Suprapubic skin (tissue), 4 donors: ENCODE results near the gene TECTA.

ENCODE experiments used
- EP300 ChIP-seq: sonication (generic); formaldehyde crosslinking; IDR thresholded peaks from one replicate; pipeline ENCODE4 v1.6.1; 2017; ENCODE audit warnings: antibody characterized with exemption
- POLR2A ChIP-seq, 2 donors: fragments of 450-650 bp; IDR thresholded peaks; one replicate each; pipeline ENCODE4 v1.6.1; 2017; ENCODE audit warnings: antibody characterized with exemption in 2 of 2, mild to moderate bottlenecking in 2 of 2, moderate library complexity in 2 of 2
- POLR2AphosphoS5 ChIP-seq, 3 donors: sonication (generic); formaldehyde crosslinking; IDR thresholded peaks; one replicate each; pipeline ENCODE4 v1.6.1; 2017; ENCODE audit warnings: antibody characterized with exemption in 3 of 3
- TF ChIP-seq, protein P1 (sequence below), 2 donors: fragments of 200-600 bp in 1 of 2; fragments of 450-650 bp in 1 of 2; sonication (generic) in 1 of 2; IDR thresholded peaks; one replicate each; pipeline ENCODE4 v1.5.1; 2016 to 2019; ENCODE audit warnings: antibody characterized with exemption in 2 of 2, mild to moderate bottlenecking in 1 of 2, moderate library complexity in 1 of 2

DNA sequence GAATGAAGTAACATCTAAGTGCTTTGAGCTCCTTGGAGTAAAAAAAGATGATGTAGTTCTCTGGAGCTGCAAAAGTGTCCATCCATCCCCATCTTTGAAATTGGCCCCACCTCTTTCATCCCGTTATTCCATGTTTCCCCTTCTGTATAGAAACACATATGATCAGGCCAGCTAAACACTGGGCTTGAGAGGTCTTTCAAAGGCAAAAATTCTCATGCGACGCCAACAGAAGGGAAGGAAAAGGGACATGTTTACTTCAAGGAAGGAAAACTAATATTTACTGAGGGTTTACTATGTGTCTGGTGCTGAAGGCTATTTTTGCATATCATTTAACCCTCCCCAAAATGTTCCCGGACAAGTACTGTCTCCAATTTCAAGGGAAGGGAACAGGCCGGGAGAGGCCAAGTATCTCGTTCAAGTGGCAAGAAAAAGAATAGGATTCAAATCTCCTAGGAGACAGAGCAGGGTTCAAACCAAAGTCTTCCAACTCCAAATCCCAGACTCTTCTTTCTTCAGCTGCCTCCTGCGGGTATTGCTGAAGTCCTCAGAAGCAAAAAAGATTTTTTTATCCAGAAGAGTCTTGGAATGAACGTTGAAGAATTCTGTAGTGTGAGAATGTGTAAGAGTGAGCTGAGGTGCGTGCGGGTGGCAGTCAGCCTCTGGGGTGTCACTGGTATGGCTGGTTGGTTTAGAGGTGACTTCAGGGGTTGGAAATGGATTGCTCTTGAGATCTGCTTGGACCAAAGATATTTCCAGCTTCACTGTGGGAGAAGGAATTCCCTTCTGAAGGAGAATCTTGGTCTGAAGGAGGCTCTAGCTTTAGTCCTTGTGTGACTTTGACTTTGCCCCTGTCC, 10.1 kb downstream of the TECTA start:
- TF ChIP-seq, protein P1, sequence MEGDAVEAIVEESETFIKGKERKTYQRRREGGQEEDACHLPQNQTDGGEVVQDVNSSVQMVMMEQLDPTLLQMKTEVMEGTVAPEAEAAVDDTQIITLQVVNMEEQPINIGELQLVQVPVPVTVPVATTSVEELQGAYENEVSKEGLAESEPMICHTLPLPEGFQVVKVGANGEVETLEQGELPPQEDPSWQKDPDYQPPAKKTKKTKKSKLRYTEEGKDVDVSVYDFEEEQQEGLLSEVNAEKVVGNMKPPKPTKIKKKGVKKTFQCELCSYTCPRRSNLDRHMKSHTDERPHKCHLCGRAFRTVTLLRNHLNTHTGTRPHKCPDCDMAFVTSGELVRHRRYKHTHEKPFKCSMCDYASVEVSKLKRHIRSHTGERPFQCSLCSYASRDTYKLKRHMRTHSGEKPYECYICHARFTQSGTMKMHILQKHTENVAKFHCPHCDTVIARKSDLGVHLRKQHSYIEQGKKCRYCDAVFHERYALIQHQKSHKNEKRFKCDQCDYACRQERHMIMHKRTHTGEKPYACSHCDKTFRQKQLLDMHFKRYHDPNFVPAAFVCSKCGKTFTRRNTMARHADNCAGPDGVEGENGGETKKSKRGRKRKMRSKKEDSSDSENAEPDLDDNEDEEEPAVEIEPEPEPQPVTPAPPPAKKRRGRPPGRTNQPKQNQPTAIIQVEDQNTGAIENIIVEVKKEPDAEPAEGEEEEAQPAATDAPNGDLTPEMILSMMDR (IDR thresholded peaks at IDR 0.05): no peak
- no peak for TF ChIP-seq POLR2A (IDR thresholded peaks at IDR 0.05)
- no peak for TF ChIP-seq EP300
- TF ChIP-seq POLR2AphosphoS5 (IDR thresholded peaks at IDR 0.05): no peak
